Kidney epithelial cell (primary cell): ENCODE measurements around the gene HK1. TPM values are rescaled to one million over a fixed set of nuclear protein-coding genes. Genes with fewer than 3 reads are reported as not detected.

Source experiments
- DNase-seq: peaks from one replicate; pipeline ENCODE4 v3.0.0-alpha.2; 2010; ENCODE audit warnings: low read depth
- H3K27me3 ChIP-seq: 2 replicates; pipeline ENCODE4 v1.6.0; 2011; ENCODE audit warnings: low read length; ENCODE audit not compliant: control insufficient read depth, insufficient read depth
- H3K36me3 ChIP-seq: 2 replicates; pipeline ENCODE4 v1.5.1; 2011; ENCODE audit warnings: low read length; ENCODE audit not compliant: control insufficient read depth, insufficient read depth
- H3K4me3 ChIP-seq: 2 replicates; pipeline ENCODE4 v1.5.1; 2011; ENCODE audit warnings: low read depth, mild to moderate bottlenecking, control low read depth, low read length
- CTCF ChIP-seq: IDR thresholded peaks from 2 replicates; pipeline ENCODE4 v1.5.1; 2011; ENCODE audit warnings: mild to moderate bottlenecking, moderate library complexity, low read length, control low read depth, inconsistent platforms; ENCODE audit not compliant: insufficient read depth, poor library complexity, severe bottlenecking
- total RNA-seq: library from RNA; depleted of rRNA; stranded (reverse); fragments of >200 nt; gene quantifications from 2 replicates; pipeline ENCODE4 v1.2.3, GENCODE V29; 2015

The HK1 gene
- total RNA-seq, 1 donor from 2014 or later, result 81.7 TPM

DNA sequence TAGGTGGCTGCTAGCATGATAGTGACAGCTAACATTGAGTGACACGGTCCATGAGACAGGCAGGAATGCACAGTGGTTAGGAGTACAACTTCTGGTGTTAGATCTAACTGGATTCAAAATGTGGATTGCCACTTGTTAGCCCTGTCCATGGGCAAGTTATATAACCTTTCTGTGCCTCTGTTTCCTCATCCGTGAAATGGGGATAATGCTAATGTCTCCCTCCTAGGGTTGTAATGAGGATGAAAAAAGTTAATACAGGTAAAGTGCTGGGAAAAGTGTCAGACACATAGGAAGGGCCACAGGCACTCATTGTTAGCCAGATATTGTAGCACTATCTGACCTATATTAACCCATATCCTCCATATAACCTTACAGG is 96.6 kb downstream of the HK1 start:
- TF ChIP-seq CTCF, result no peak
- no peak overlapping the region for H3K4me3 ChIP-seq
- H3K27me3 ChIP-seq, result no peaks in the 10 kb centered on the region
- DNase-seq, result no peak
- H3K36me3 ChIP-seq, result peaks cover 3% of the 10 kb centered on the region

GRCh38 chr10:69375307-69376151 is 97.2 kb downstream of the HK1 start:
- Histone ChIP-seq H3K4me3 (no peak overlapping the region), H3K36me3 (peaks cover 3% of the 10 kb centered on the region), H3K27me3 (no peaks in the 10 kb centered on the region)
- TF ChIP-seq CTCF, result no peak
- no peak for DNase-seq

GRCh38 chr10:69376662-69377061 is 98.4 kb downstream of the HK1 start:
- H3K27me3 ChIP-seq, result no peaks in the 10 kb centered on the region
- H3K4me3 ChIP-seq, result no peak overlapping the region
- H3K36me3 ChIP-seq, result peaks cover 3% of the 10 kb centered on the region
- TF ChIP-seq CTCF, result no peak
- no peak for DNase-seq

- TF ChIP-seq CTCF, result no peak
- Histone ChIP-seq H3K27me3 (no peaks in the 10 kb centered on the region), H3K36me3 (peaks cover 3% of the 10 kb centered on the region), H3K4me3 (no peak overlapping the region)
- DNase-seq, result no peak
Observed at GRCh38 chr10:69377191-69377590, 98.9 kb downstream of the HK1 start.

DNA sequence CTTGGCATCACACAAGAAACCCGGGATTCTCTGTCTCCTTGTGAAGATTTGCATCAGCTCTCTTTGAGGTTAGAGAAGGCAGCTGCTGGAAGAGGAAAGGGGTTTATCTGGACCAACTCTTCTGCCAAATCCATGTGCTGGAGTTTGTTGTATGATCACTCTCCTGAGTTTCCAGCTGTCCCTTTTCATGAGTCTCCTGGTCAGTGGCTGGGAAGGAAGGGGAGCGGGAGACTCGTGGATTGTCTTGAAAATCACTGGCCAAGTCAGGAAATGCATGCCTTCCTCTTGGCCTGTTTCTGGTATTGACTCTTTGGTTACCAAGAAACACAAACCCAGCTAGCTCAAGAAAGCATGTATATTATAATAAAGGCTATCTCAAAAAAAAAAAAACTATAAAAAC is 99.6 kb downstream of the HK1 start:
- TF ChIP-seq CTCF, result no peak
- H3K36me3 ChIP-seq, result peaks cover 3% of the 10 kb centered on the region
- no peak for DNase-seq
- no peaks in the 10 kb centered on the region for H3K27me3 ChIP-seq
- no peak overlapping the region for H3K4me3 ChIP-seq

DNA sequence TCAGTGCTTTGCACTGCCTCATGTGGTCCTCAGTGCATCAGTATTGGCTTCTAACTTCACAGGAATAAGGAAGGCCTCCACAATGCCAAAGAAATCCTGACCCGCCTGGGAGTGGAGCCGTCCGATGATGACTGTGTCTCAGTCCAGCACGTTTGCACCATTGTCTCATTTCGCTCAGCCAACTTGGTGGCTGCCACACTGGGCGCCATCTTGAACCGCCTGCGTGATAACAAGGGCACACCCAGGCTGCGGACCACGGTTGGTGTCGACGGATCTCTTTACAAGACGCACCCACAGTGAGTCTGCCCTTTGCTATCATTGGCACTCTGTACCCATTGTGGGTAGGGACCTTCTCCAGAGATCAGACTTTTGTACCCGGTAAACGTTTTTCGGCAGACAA is 101.5 kb downstream of the HK1 start:
- Histone ChIP-seq H3K4me3 (no peak overlapping the region), H3K36me3 (peaks cover 3% of the 10 kb centered on the region), H3K27me3 (no peaks in the 10 kb centered on the region)
- DNase-seq, result no peak
- TF ChIP-seq CTCF, result no peak
